HepG2 (cell line): Measurements from ENCODE around the gene RPS6KA2. TPM values are rescaled to one million over a fixed set of nuclear protein-coding genes. Genes with fewer than 3 reads are reported as not detected.
A peak's percentile ranks its signal among the peaks of the same experiment; 100 is the strongest.

Source experiments
- ATM ChIP-seq: fragments of 450-650 bp; IDR thresholded peaks from 2 replicates; pipeline ENCODE4 v1.7.1; 2017; ENCODE audit warnings: mild to moderate bottlenecking, borderline replicate concordance
- BCLAF1 ChIP-seq: fragments of 450-650 bp; IDR thresholded peaks from 2 replicates; pipeline ENCODE4 v1.6.1; 2017; ENCODE audit warnings: mild to moderate bottlenecking
- CEBPB ChIP-seq: IDR thresholded peaks from 2 replicates; pipeline ENCODE4 v1.6.1; 2011; ENCODE audit warnings: low read depth, low read length, improper control_type of control experiment, borderline replicate concordance
- HIC2 ChIP-seq: sonication (generic); formaldehyde crosslinking; IDR thresholded peaks from 2 replicates; pipeline ENCODE4 v1.9.0; 2022; ENCODE audit warnings: low read depth, missing genetic modification reagents
- HMGXB4 ChIP-seq, 2 experiments: sonication (generic) in 1 of 2; formaldehyde crosslinking in 1 of 2; IDR thresholded peaks; 2 replicates each; pipeline versions ENCODE4 v1.4.0 to v1.6.1; 2018 to 2020; ENCODE audit warnings: missing genetic modification reagents in 2 of 2, borderline replicate concordance in 1 of 2, low read depth in 1 of 2, mild to moderate bottlenecking in 1 of 2, missing biosample characterization in 1 of 2
- HOXD1 ChIP-seq: sonication (generic); formaldehyde crosslinking; IDR thresholded peaks from 2 replicates; pipeline ENCODE4 v1.5.0; 2020; ENCODE audit warnings: missing genetic modification reagents
- JUNB ChIP-seq: sonication (generic); formaldehyde crosslinking; IDR thresholded peaks from 2 replicates; pipeline ENCODE4 v1.8.0; 2022; ENCODE audit warnings: missing genetic modification reagents, mild to moderate bottlenecking, borderline replicate concordance
- KAT2B ChIP-seq: fragments of 150-350 bp; IDR thresholded peaks from 2 replicates; pipeline ENCODE4 v1.6.1; 2014; ENCODE audit warnings: low read depth, low read length, borderline replicate concordance
- NCOA5 ChIP-seq: sonication (generic); formaldehyde crosslinking; IDR thresholded peaks from 2 replicates; pipeline ENCODE4 v1.4.0; 2020; ENCODE audit warnings: missing genetic modification reagents
- NR3C1 ChIP-seq: sonication (generic); formaldehyde crosslinking; IDR thresholded peaks from 2 replicates; pipeline ENCODE4 v1.4.0; 2020; ENCODE audit warnings: missing genetic modification reagents
- PCBP1 ChIP-seq: fragments of 200-400 bp; formaldehyde crosslinking; IDR thresholded peaks from 2 replicates; pipeline ENCODE4 v1.6.1; 2017; ENCODE audit warnings: mild to moderate bottlenecking, low read depth, low read length, borderline replicate concordance
- POGK ChIP-seq: sonication (generic); formaldehyde crosslinking; conservative IDR thresholded peaks from 2 replicates; pipeline ENCODE4 v1.8.0; 2022; ENCODE audit warnings: mild to moderate bottlenecking, moderate library complexity, missing genetic modification reagents
- THAP8 ChIP-seq: sonication (generic); formaldehyde crosslinking; IDR thresholded peaks from 2 replicates; pipeline ENCODE4 v1.5.1; 2020; ENCODE audit warnings: missing genetic modification reagents, mild to moderate bottlenecking, borderline replicate concordance
- ZNF569 ChIP-seq: sonication (generic); formaldehyde crosslinking; IDR thresholded peaks from 2 replicates; pipeline ENCODE4 v1.5.0; 2020; ENCODE audit warnings: mild to moderate bottlenecking, missing genetic modification reagents, moderate library complexity, borderline replicate concordance
- ZNF703 ChIP-seq: sonication (generic); formaldehyde crosslinking; IDR thresholded peaks from 2 replicates; pipeline ENCODE4 v1.5.1; 2020; ENCODE audit warnings: missing genetic modification reagents, mild to moderate bottlenecking, moderate library complexity, borderline replicate concordance
- ZNF780A ChIP-seq: sonication (generic); formaldehyde crosslinking; IDR thresholded peaks from 2 replicates; pipeline ENCODE4 v1.8.0; 2022; ENCODE audit warnings: mild to moderate bottlenecking, missing genetic modification reagents, moderate library complexity
- ZNF878 ChIP-seq: sonication (generic); formaldehyde crosslinking; IDR thresholded peaks from 2 replicates; pipeline ENCODE4 v1.8.1; 2023; ENCODE audit warnings: mild to moderate bottlenecking, missing genetic modification reagents, moderate library complexity
- ZNF891 ChIP-seq: sonication (generic); formaldehyde crosslinking; IDR thresholded peaks from 2 replicates; pipeline ENCODE4 v1.5.0; 2020; ENCODE audit warnings: mild to moderate bottlenecking, missing genetic modification reagents
- polyA plus RNA-seq, 8 experiments: library from polyadenylated mRNA; depleted of rRNA in 3 of 8; stranded (reverse) in 7 of 8; unstranded in 1 of 8; fragments of >200 nt; fragmentation: Illumina TruSeq in 4 of 8; extraction: Trizol in 4 of 8; gene quantifications; 2 replicates each; pipeline versions ENCODE4 v1.2.1 to v1.2.3, GENCODE V29; 2011 to 2016; ENCODE audit warnings: low read depth in 4 of 8, missing spikeins in 1 of 8, mixed read lengths in 1 of 8; ENCODE audit not compliant: insufficient read depth in 1 of 8
- total RNA-seq, 5 experiments: library from RNA; depleted of rRNA; stranded (reverse); fragments of >200 nt; fragmentation: Illumina TruSeq; extraction: Trizol; gene quantifications; 2 replicates each; pipeline ENCODE4 v1.2.3, GENCODE V29; 2016; ENCODE audit warnings: low read depth in 1 of 5

Gene RPS6KA2
- total and polyA plus RNA-seq, 2 of the 13 experiments (the other 11 are each of a cell fraction or from before 2014, with no cell fraction given), result 0.22 to 0.38 TPM

- 0 out of 2 replicates have a peak, but pooled peaks have one; percentile 63 for TF ChIP-seq POGK (CRISPR knock-in tag)
- no peak for TF ChIP-seq ZNF703 (CRISPR knock-in tag)
- no peak for TF ChIP-seq HOXD1 (CRISPR knock-in tag)
- TF ChIP-seq BCLAF1, result no peak
- TF ChIP-seq ZNF780A (CRISPR knock-in tag), result no peak
- no peak for TF ChIP-seq ZNF569 (CRISPR knock-in tag)
- no peak for TF ChIP-seq ZNF878 (CRISPR knock-in tag)
- TF ChIP-seq CEBPB, result no peak
- TF ChIP-seq HMGXB4 (CRISPR knock-in tag; IDR thresholded peaks at IDR 0.05; ENCODE audit: borderline replicate concordance in 1 of 2, low read depth in 1 of 2), result peak; percentile 99
- no peak for TF ChIP-seq PCBP1
- peak; percentile 67; the same call in 1 of the 2 replicates for TF ChIP-seq ZNF891
- no peak for TF ChIP-seq NR3C1 (CRISPR knock-in tag)
- no peak for TF ChIP-seq JUNB
- no peak for TF ChIP-seq NCOA5
- TF ChIP-seq HIC2 (CRISPR knock-in tag), result peak; percentile 57; the same call in 1 of the 2 replicates
- TF ChIP-seq KAT2B, result no peak
- no peak for TF ChIP-seq ATM
- peak; percentile 56; the same call in 1 of the 2 replicates for TF ChIP-seq THAP8 (CRISPR knock-in tag)
Observed at GRCh38 chr6:166381733-166382499, 245.1 kb downstream of the RPS6KA2 start (continued).
